Measurements from ENCODE around the gene BTBD9. TPM values are rescaled to one million over a fixed set of nuclear protein-coding genes. Genes with fewer than 3 reads are reported as not detected.

BTBD9 gene
- total and polyA plus RNA-seq, 2 of the 13 experiments (the other 11 are each of a cell fraction or from before 2014, with no cell fraction given), result 1.2 to 3.0 TPM

- H4K20me1 ChIP-seq (ENCODE audit: insufficient read depth, low read length), result no peaks in the 10 kb centered on the region
- no peaks in the 10 kb centered on the region for H3K9me3 ChIP-seq (ENCODE audit: low read length)
- H3K27ac ChIP-seq (ENCODE audit: extremely low read length, insufficient read depth, low read length), result no peak overlapping the region
- intact Hi-C loops (cut with micrococcal nuclease; ENCODE audit: unreplicated experiment) (no loop called here), in situ Hi-C loops (cut with HindIII; ENCODE audit: extremely low pct_ligation_motif_present, low pct_unique_long_range_greater_than_20kb) (no loop called here)
- FAIRE-seq, result no peak
- no peaks in the 10 kb centered on the region for H3K79me2 ChIP-seq (ENCODE audit: insufficient read depth, low read length)
- no peak overlapping the region for H3K4me2 ChIP-seq (ENCODE audit: low read depth, low read length)
- peaks cover 15% of the 10 kb centered on the region for H3K4me1 ChIP-seq (ENCODE audit: insufficient read depth, low read length)
- POLR2A ChIA-PET, result no interaction called here
- ATAC-seq, result no peak
- no peak overlapping the region for H3K9ac ChIP-seq (ENCODE audit: insufficient read depth, low read depth, low read length)
- H3K36me3 ChIP-seq (replicated peaks in 1 of 2; ENCODE audit: control insufficient read depth in 1 of 2, insufficient read depth in 2 of 2, low read length in 2 of 2), result no peaks in the 10 kb centered on the region
- no TSS peak for BruUV-seq (replicated peaks)
- no peaks in the 10 kb centered on the region for H3K27me3 ChIP-seq (ENCODE audit: control insufficient read depth in 1 of 2, insufficient read depth in 2 of 2, low read length in 2 of 2)
- no peak overlapping the region for H3K4me3 ChIP-seq (replicated peaks in 1 of 3; ENCODE audit: insufficient read depth in 1 of 3, low read depth in 2 of 3, low read length in 3 of 3)
- DNase-seq (ENCODE audit: low spot score), result no peak
- TF ChIP-seq, protein P1, sequence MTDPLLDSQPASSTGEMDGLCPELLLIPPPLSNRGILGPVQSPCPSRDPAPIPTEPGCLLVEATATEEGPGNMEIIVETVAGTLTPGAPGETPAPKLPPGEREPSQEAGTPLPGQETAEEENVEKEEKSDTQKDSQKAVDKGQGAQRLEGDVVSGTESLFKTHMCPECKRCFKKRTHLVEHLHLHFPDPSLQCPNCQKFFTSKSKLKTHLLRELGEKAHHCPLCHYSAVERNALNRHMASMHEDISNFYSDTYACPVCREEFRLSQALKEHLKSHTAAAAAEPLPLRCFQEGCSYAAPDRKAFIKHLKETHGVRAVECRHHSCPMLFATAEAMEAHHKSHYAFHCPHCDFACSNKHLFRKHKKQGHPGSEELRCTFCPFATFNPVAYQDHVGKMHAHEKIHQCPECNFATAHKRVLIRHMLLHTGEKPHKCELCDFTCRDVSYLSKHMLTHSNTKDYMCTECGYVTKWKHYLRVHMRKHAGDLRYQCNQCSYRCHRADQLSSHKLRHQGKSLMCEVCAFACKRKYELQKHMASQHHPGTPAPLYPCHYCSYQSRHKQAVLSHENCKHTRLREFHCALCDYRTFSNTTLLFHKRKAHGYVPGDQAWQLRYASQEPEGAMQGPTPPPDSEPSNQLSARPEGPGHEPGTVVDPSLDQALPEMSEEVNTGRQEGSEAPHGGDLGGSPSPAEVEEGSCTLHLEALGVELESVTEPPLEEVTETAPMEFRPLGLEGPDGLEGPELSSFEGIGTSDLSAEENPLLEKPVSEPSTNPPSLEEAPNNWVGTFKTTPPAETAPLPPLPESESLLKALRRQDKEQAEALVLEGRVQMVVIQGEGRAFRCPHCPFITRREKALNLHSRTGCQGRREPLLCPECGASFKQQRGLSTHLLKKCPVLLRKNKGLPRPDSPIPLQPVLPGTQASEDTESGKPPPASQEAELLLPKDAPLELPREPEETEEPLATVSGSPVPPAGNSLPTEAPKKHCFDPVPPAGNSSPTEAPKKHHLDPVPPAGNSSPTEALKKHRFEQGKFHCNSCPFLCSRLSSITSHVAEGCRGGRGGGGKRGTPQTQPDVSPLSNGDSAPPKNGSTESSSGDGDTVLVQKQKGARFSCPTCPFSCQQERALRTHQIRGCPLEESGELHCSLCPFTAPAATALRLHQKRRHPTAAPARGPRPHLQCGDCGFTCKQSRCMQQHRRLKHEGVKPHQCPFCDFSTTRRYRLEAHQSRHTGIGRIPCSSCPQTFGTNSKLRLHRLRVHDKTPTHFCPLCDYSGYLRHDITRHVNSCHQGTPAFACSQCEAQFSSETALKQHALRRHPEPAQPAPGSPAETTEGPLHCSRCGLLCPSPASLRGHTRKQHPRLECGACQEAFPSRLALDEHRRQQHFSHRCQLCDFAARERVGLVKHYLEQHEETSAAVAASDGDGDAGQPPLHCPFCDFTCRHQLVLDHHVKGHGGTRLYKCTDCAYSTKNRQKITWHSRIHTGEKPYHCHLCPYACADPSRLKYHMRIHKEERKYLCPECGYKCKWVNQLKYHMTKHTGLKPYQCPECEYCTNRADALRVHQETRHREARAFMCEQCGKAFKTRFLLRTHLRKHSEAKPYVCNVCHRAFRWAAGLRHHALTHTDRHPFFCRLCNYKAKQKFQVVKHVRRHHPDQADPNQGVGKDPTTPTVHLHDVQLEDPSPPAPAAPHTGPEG (CRISPR knock-in tag; IDR thresholded peaks at IDR 0.05), result no peak
- no peak overlapping the region for H2AFZ ChIP-seq (ENCODE audit: low read length)
- 61% methylated on average over 3 of the region's 3 CpGs for WGBS (ENCODE audit: low lambda C conversion rate)
- CTCF ChIA-PET (ENCODE audit: low intra/inter-chr PET ratio, low total read pairs), result no interaction called here
Observed at GRCh38 chr6:38400101-38400500, 239.6 kb downstream of the BTBD9 start.

DNA sequence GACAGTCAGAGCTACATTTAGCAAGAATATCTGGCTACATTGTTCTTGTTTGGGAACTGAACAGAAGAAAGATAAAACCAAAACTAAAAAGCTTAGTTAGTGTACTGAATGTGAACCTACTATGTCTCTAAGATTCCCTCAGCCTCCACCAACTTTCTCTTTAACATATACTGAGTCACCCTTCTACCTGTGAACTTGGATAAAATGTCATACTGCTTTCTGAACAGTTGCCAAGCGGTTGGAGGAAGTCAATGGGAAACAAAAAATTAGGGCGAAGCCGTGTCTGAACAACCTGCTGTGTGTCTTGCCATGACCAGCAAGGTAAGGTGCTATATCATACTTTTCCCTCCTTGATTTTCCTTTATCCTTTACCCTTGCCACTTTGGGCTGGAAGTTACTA, 243.5 kb downstream of the BTBD9 start:
- no peak for TF ChIP-seq RFX5 (IDR thresholded peaks at IDR 0.05; ENCODE audit: low read depth, low read length)
- TF ChIP-seq XBP1 (CRISPR knock-in tag; IDR thresholded peaks at IDR 0.05), result no peak
- no peak for TF ChIP-seq ZNF33A (CRISPR knock-in tag; IDR thresholded peaks at IDR 0.05; ENCODE audit: borderline replicate concordance)
- no peak for TF ChIP-seq MYNN (CRISPR knock-in tag; IDR thresholded peaks at IDR 0.05; ENCODE audit: low read depth)
- no peak for TF ChIP-seq ZNF414 (CRISPR knock-in tag; IDR thresholded peaks at IDR 0.05)
- TF ChIP-seq NFRKB (IDR thresholded peaks at IDR 0.05), result no peak
- TF ChIP-seq KLF15 (CRISPR knock-in tag; IDR thresholded peaks at IDR 0.05; ENCODE audit: borderline replicate concordance), result no peak
- TF ChIP-seq ONECUT2 (CRISPR knock-in tag; IDR thresholded peaks at IDR 0.05), result no peak
- TF ChIP-seq ELF4 (CRISPR knock-in tag; IDR thresholded peaks at IDR 0.05; ENCODE audit: borderline replicate concordance), result no peak
- Histone ChIP-seq H4K20me1 (ENCODE audit: insufficient read depth, low read length) (no peaks in the 10 kb centered on the region), H3K9ac (ENCODE audit: insufficient read depth, low read depth, low read length) (no peak overlapping the region), H3K9me3 (ENCODE audit: low read length) (no peaks in the 10 kb centered on the region), H3K4me1 (ENCODE audit: insufficient read depth, low read length) (0 out of 2 replicates have a peak, but pooled peaks cover 8% of the 10 kb centered on the region), H3K27me3 (ENCODE audit: control insufficient read depth in 1 of 2, insufficient read depth in 2 of 2, low read length in 2 of 2) (no peaks in the 10 kb centered on the region), H3K79me2 (ENCODE audit: insufficient read depth, low read length) (no peaks in the 10 kb centered on the region), H3K4me3 (replicated peaks in 1 of 3; ENCODE audit: insufficient read depth in 1 of 3, low read depth in 2 of 3, low read length in 3 of 3) (no peak overlapping the region), H3K27ac (ENCODE audit: extremely low read length, insufficient read depth, low read length) (no peak overlapping the region), H3K36me3 (replicated peaks in 1 of 2; ENCODE audit: control insufficient read depth in 1 of 2, insufficient read depth in 2 of 2, low read length in 2 of 2) (no peaks in the 10 kb centered on the region), H2AFZ (ENCODE audit: low read length) (no peak overlapping the region), H3K4me2 (ENCODE audit: low read depth, low read length) (no peak overlapping the region)
- BruUV-seq (replicated peaks), result no TSS peak
- 78% methylated on average over 3 of the region's 3 CpGs for WGBS (ENCODE audit: low lambda C conversion rate)
- in situ Hi-C loops (cut with HindIII; ENCODE audit: extremely low pct_ligation_motif_present, low pct_unique_long_range_greater_than_20kb) (no loop called here), intact Hi-C loops (cut with micrococcal nuclease; ENCODE audit: unreplicated experiment) (no loop called here)
- no peak for DNase-seq (ENCODE audit: low spot score)
- no peak for FAIRE-seq
- CTCF ChIA-PET (ENCODE audit: low intra/inter-chr PET ratio, low total read pairs), result no interaction called here
- no peak for ATAC-seq
- POLR2A ChIA-PET, result interaction anchor here (0.7 kb wide), 1 partner anchor 218 kb away, joined by 3 read pairs; no protein-coding TSS in a partner anchor
